Measurements from ENCODE around the gene MAGI1.

The MAGI1 gene

DNA sequence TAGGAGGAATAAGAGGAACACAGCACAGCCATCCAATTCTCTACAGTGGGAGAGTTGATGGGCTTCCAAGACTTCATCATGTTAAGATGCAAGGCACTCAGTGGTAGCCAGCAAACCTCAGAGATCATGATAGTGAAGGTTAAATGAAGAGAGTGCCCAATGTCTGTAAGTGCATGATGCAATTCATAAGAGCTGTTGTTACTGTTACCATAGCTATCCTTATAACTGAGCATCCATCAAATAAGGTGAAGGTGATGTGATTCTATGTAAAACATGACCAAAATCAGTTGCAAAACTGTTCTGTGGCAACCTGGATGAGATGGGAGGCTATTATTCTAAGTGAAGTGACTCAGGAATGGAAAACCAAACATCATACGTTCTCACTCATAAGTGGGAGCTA is 289.7 kb downstream of the MAGI1 start:
- H3K9ac ChIP-seq (ENCODE audit: low read length) = no peak overlapping the region
- no peak overlapping the region for H3K4me3 ChIP-seq (ENCODE audit: low read length)
- no peaks in the 10 kb centered on the region for H3K9me3 ChIP-seq (ENCODE audit: control insufficient read depth, low read depth, low read length)
- no peaks in the 10 kb centered on the region for H3K36me3 ChIP-seq (ENCODE audit: control insufficient read depth, low read depth, low read length)
- peaks cover 24% of the 10 kb centered on the region for H3K4me1 ChIP-seq (ENCODE audit: control insufficient read depth, low read depth, low read length)
- no peak overlapping the region for H3K27ac ChIP-seq (ENCODE audit: low read length)
- H3K27me3 ChIP-seq (ENCODE audit: control insufficient read depth, insufficient read depth, low read length) = no peaks in the 10 kb centered on the region

DNA sequence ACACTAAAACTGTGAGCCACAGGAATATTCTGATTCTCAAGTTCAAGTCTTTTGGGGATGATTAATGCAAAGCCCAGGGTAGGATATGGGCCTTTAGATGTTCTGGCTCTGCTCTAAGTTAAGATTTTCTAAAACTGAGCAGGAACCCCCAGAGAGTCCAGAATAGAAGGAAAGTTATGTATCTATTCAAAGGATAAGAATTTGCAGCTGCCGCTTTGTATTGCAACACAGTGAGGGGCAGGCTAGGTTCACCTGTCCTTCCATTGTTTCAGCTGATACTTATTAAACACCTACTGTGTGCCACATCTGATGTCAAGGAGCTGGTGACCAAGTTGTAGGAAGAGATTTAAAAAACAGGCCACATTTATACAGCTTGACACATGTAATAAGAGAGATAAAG is 290.4 kb downstream of the MAGI1 start:
- H3K36me3 ChIP-seq (ENCODE audit: control insufficient read depth, low read depth, low read length) = no peaks in the 10 kb centered on the region

DNA sequence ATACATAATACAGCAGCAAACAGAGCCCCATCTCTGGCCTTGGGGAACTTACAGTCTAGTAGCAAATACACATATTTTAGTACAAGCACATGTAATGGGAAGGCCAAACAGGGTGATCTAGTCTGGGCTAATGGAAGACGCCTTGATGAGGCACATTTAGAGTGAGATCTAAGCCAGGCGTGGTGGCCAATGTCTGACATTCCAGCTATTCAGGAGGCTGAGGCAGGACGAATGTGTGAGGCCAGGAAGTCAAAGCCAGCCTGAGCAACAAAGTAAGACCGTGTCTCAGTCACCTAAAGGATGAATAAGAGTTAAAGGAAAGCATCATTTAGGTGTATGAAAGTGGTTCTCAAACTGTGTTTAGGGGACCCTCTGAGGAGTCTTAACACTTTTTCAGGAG is 291.9 kb downstream of the MAGI1 start:
- H3K27ac ChIP-seq (ENCODE audit: low read length) = no peak overlapping the region
- H3K27me3 ChIP-seq (ENCODE audit: control insufficient read depth, insufficient read depth, low read length) = no peaks in the 10 kb centered on the region
- H3K4me3 ChIP-seq (ENCODE audit: low read length) = no peak overlapping the region
- H3K36me3 ChIP-seq (ENCODE audit: control insufficient read depth, low read depth, low read length) = no peaks in the 10 kb centered on the region
- no peak overlapping the region for H3K9ac ChIP-seq (ENCODE audit: low read length)
- no peaks in the 10 kb centered on the region for H3K9me3 ChIP-seq (ENCODE audit: control insufficient read depth, low read depth, low read length)
- H3K4me1 ChIP-seq (ENCODE audit: control insufficient read depth, low read depth, low read length) = peaks cover 24% of the 10 kb centered on the region

More for the DNA sequence above, 290.4 kb downstream of the MAGI1 start:
- Histone ChIP-seq H3K27ac (ENCODE audit: low read length) (no peak overlapping the region), H3K4me1 (ENCODE audit: control insufficient read depth, low read depth, low read length) (peaks cover 24% of the 10 kb centered on the region), H3K9me3 (ENCODE audit: control insufficient read depth, low read depth, low read length) (no peaks in the 10 kb centered on the region), H3K4me3 (ENCODE audit: low read length) (no peak overlapping the region), H3K9ac (ENCODE audit: low read length) (no peak overlapping the region), H3K27me3 (ENCODE audit: control insufficient read depth, insufficient read depth, low read length) (no peaks in the 10 kb centered on the region)

DNA sequence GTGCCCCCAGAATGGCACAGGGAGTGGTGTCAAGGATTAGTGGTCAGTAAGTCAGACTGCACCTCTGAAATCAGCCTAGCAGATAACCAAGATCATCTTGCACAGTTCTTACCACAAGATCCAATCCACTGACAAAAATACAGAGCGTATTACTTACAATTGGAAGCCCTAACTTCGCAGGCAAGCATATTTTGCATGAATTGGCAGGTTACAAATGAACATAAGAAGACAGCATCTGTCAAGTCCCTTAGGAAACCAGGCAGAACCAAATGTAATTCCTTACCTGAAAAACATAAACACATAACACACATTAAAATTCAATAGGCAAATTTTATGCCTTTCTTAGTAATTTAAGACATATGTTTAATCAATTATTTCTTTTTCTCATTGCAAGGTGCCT is 293.4 kb downstream of the MAGI1 start:
- Histone ChIP-seq H3K9ac (ENCODE audit: low read length) (no peak overlapping the region), H3K27me3 (ENCODE audit: control insufficient read depth, insufficient read depth, low read length) (no peaks in the 10 kb centered on the region), H3K4me3 (ENCODE audit: low read length) (no peak overlapping the region), H3K36me3 (ENCODE audit: control insufficient read depth, low read depth, low read length) (no peaks in the 10 kb centered on the region), H3K4me1 (ENCODE audit: control insufficient read depth, low read depth, low read length) (peaks cover 11% of the 10 kb centered on the region), H3K27ac (ENCODE audit: low read length) (no peak overlapping the region), H3K9me3 (ENCODE audit: control insufficient read depth, low read depth, low read length) (no peaks in the 10 kb centered on the region)

DNA sequence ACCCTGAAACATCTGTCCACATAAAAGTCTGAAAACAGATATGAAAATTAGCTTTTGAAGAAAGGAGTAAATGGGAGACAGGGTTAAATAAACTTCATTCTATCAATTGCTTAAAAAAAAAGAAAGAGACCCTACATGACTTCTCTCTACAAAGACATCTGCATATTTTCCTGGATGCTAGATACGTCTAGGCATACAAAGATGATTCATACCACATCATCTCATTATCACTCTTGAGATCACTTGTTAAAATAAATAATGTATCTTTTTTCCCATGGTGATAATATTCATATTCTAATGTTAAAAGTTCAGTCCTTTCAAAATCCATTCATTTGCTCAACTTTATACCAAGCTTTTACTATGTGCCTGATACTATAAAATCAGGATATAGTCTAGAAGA is 295.8 kb downstream of the MAGI1 start:
- Histone ChIP-seq H3K9me3 (ENCODE audit: control insufficient read depth, low read depth, low read length) (no peaks in the 10 kb centered on the region), H3K4me1 (ENCODE audit: control insufficient read depth, low read depth, low read length) (no peaks in the 10 kb centered on the region), H3K4me3 (ENCODE audit: low read length) (no peak overlapping the region), H3K36me3 (ENCODE audit: control insufficient read depth, low read depth, low read length) (no peaks in the 10 kb centered on the region), H3K27ac (ENCODE audit: low read length) (no peak overlapping the region), H3K9ac (ENCODE audit: low read length) (no peak overlapping the region), H3K27me3 (ENCODE audit: control insufficient read depth, insufficient read depth, low read length) (no peaks in the 10 kb centered on the region)

DNA sequence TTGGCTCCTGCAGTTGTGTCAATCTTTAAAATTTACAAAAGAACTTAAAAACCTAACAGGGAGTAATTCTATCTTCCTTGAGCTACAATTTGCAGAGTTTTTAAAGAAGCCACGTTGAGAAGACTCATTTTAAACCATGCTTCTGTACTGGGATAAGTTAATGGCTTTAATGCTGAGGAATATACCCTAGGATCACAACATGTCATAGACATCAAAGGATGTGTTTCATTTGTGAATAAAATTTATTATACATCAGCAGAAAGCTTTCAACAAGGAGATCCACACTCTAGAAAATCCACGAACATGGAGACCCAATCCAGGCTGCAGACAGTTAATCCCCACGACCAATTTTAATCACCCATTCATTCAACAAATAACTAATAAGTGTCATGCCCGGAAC is 297.2 kb downstream of the MAGI1 start:
- Histone ChIP-seq H3K9me3 (ENCODE audit: control insufficient read depth, low read depth, low read length) (no peaks in the 10 kb centered on the region), H3K27me3 (ENCODE audit: control insufficient read depth, insufficient read depth, low read length) (no peaks in the 10 kb centered on the region), H3K4me3 (ENCODE audit: low read length) (no peak overlapping the region), H3K9ac (ENCODE audit: low read length) (no peak overlapping the region), H3K36me3 (ENCODE audit: control insufficient read depth, low read depth, low read length) (no peaks in the 10 kb centered on the region), H3K27ac (ENCODE audit: low read length) (no peak overlapping the region), H3K4me1 (ENCODE audit: control insufficient read depth, low read depth, low read length) (no peaks in the 10 kb centered on the region)

DNA sequence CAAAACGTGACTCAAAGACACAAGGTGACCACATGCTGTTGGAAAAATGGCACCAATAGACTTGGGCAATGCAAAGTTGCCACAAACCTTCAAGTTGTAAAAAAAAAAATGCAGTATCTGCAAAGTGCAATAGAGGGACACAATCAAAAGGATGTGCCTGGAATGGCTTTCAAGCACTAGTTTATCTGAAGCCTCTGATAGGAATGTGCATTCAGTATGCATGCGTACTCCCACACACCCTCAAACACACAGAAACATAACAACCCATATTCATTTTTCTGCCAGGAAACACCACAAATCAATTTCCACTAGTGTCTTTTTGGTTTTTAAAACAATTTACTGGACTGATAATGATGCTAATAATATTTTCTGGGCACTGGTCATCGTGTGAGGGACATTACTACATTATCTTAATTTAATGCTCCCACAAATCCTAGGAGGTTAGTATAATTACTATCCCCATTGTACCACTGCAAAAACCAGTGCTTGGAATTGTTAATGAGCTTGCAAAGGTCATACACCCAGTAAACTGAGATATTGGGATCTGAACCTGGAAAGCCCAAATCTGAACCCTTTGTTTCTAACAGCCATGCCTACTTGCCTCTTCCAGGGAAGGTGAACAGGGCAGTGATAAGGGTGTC is 298.7 kb downstream of the MAGI1 start:
- no peaks in the 10 kb centered on the region for H3K27me3 ChIP-seq (ENCODE audit: control insufficient read depth, insufficient read depth, low read length)
- no peak overlapping the region for H3K27ac ChIP-seq (ENCODE audit: low read length)
- no peaks in the 10 kb centered on the region for H3K9me3 ChIP-seq (ENCODE audit: control insufficient read depth, low read depth, low read length)
- no peak overlapping the region for H3K9ac ChIP-seq (ENCODE audit: low read length)
- no peaks in the 10 kb centered on the region for H3K36me3 ChIP-seq (ENCODE audit: control insufficient read depth, low read depth, low read length)
- no peak overlapping the region for H3K4me3 ChIP-seq (ENCODE audit: low read length)
- no peaks in the 10 kb centered on the region for H3K4me1 ChIP-seq (ENCODE audit: control insufficient read depth, low read depth, low read length)

DNA sequence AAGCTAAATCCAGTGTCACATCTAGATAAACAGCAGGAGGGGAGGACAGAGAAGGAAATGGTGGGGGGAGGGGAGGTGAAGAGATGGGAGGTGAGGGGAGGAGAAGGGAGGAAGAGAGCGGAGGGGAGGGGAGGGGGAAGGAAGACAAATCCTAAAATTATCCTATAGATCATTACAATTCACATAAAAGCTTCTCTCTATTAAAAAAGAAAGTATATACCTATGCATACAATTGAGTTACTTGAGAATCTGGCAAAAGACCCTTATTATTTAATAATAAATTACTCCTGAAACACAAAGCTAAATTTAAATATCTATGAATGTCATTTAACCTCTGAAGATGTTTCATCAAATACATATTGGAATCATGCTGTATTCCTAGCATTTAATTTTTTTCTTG is 303.9 kb downstream of the MAGI1 start:
- no peaks in the 10 kb centered on the region for H3K36me3 ChIP-seq (ENCODE audit: control insufficient read depth, low read depth, low read length)
- H3K4me1 ChIP-seq (ENCODE audit: control insufficient read depth, low read depth, low read length) = peaks cover 6% of the 10 kb centered on the region
- H3K27me3 ChIP-seq (ENCODE audit: control insufficient read depth, insufficient read depth, low read length) = no peaks in the 10 kb centered on the region
- no peak overlapping the region for H3K4me3 ChIP-seq (ENCODE audit: low read length)
- no peak overlapping the region for H3K27ac ChIP-seq (ENCODE audit: low read length)
- no peak overlapping the region for H3K9ac ChIP-seq (ENCODE audit: low read length)
- H3K9me3 ChIP-seq (ENCODE audit: control insufficient read depth, low read depth, low read length) = no peaks in the 10 kb centered on the region

DNA sequence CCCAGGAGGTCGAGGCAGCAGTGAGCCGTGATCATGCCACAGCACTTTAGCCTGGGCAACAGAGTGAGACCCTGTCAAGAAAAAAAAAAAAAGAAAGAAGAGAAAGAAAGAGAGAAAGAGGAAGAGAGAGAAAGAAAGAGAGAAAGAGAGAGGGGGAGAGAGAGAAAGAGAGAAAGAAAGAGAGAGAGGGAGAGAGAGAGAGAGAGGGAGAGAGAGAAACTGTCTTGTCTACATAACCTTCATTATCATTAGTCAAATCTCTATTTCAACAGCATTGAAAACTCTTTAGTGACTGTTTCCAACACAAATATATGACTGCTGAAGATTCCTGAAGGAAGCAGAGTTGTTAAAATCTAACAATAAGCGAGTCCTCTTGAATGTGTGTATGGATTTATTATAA is 304.3 kb downstream of the MAGI1 start:
- H3K4me1 ChIP-seq (ENCODE audit: control insufficient read depth, low read depth, low read length) = peaks cover 10% of the 10 kb centered on the region
- no peaks in the 10 kb centered on the region for H3K36me3 ChIP-seq (ENCODE audit: control insufficient read depth, low read depth, low read length)
- H3K27ac ChIP-seq (ENCODE audit: low read length) = no peak overlapping the region
- H3K9me3 ChIP-seq (ENCODE audit: control insufficient read depth, low read depth, low read length) = no peaks in the 10 kb centered on the region
- no peak overlapping the region for H3K9ac ChIP-seq (ENCODE audit: low read length)
- H3K27me3 ChIP-seq (ENCODE audit: control insufficient read depth, insufficient read depth, low read length) = no peaks in the 10 kb centered on the region
- no peak overlapping the region for H3K4me3 ChIP-seq (ENCODE audit: low read length)

DNA sequence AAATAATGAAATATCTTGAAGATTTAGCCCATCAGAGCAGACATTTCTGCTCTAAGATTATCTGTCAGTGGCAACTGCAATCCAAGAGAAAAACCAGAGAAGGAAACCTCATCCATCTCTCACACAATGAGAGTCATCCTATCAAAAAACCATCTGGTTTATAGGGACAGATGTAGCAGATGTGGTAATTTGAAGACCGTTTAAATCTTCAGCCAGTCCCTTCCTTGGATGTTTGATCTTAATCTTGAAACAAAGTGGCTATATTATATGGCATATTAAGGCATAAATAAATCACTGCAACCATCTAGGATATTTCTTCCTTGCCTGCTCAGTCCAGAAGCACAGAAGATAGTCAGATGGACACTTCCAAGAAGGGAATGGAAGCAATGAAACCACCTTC is 305.3 kb downstream of the MAGI1 start:
- Histone ChIP-seq H3K9me3 (ENCODE audit: control insufficient read depth, low read depth, low read length) (no peaks in the 10 kb centered on the region), H3K9ac (ENCODE audit: low read length) (no peak overlapping the region), H3K27ac (ENCODE audit: low read length) (no peak overlapping the region), H3K36me3 (ENCODE audit: control insufficient read depth, low read depth, low read length) (no peaks in the 10 kb centered on the region), H3K4me3 (ENCODE audit: low read length) (no peak overlapping the region), H3K27me3 (ENCODE audit: control insufficient read depth, insufficient read depth, low read length) (no peaks in the 10 kb centered on the region), H3K4me1 (ENCODE audit: control insufficient read depth, low read depth, low read length) (peaks cover 14% of the 10 kb centered on the region)

DNA sequence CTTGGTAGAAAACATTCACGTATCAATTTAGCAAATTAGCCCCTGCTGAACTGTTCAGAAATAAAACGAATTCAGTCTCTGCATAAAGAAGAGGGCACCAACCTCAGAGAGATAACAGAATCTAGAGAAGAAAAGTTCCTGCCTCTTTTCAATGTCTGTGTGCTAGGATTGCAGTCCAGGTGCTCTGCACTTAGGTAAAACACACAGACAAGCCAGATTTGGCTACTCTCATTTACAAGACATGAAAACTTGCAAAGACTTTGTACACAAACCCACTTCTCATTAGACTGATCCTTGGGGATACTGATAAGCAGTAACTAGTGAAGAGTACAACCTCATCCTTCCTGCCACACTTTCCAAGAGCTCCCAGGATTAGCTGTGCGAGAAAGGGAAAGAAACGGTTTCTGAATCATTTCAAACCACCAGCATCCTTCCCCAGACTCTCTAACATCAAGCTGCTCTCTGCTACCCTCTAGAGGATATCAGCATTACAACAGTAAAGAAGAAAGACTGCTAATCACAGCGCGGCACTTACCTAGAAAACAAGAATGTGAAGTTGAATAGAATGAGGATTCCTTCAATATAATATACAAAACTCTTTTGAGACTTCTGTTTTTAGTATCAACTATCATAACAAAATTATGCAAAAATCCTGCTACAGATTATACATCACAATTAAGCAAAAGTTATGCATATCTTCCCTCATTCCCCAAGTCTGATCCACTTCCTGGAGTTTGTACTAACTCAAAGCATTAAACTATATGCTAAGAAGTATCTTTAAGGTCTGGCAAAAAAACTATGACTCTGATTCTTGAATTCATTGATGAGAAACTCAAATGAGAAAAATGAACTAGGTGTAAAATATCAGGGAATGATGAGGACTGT is 306.4 kb downstream of the MAGI1 start:
- Histone ChIP-seq H3K27me3 (ENCODE audit: control insufficient read depth, insufficient read depth, low read length) (no peaks in the 10 kb centered on the region), H3K4me1 (ENCODE audit: control insufficient read depth, low read depth, low read length) (peaks cover 22% of the 10 kb centered on the region), H3K4me3 (ENCODE audit: low read length) (no peak overlapping the region), H3K9me3 (ENCODE audit: control insufficient read depth, low read depth, low read length) (no peaks in the 10 kb centered on the region), H3K27ac (ENCODE audit: low read length) (no peak overlapping the region), H3K9ac (ENCODE audit: low read length) (no peak overlapping the region), H3K36me3 (ENCODE audit: control insufficient read depth, low read depth, low read length) (no peaks in the 10 kb centered on the region)

DNA sequence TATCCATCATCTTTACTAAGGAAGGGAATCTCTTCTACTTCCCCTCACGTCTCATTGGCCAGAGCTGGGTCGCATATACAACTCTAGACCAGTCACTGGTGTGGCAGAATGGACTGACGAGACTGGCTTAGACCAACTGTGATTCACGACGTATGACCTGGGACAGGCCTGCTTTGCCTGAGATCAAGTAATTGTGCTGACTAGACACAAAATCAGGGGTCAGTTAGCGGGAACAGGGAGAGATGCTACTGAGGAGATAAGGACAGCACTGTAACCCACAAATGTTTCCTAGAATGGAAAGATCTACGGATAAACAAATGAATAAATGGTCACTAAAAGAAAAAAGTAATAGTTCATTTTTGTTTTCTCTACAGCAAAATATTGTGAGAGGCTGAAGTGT is 308.3 kb downstream of the MAGI1 start:
- H3K4me1 ChIP-seq (ENCODE audit: control insufficient read depth, low read depth, low read length) = peaks cover 22% of the 10 kb centered on the region
- no peak overlapping the region for H3K27ac ChIP-seq (ENCODE audit: low read length)
- no peak overlapping the region for H3K4me3 ChIP-seq (ENCODE audit: low read length)
- H3K9me3 ChIP-seq (ENCODE audit: control insufficient read depth, low read depth, low read length) = no peaks in the 10 kb centered on the region
- no peaks in the 10 kb centered on the region for H3K27me3 ChIP-seq (ENCODE audit: control insufficient read depth, insufficient read depth, low read length)
- no peaks in the 10 kb centered on the region for H3K36me3 ChIP-seq (ENCODE audit: control insufficient read depth, low read depth, low read length)
- no peak overlapping the region for H3K9ac ChIP-seq (ENCODE audit: low read length)
